HEK293T (cell line): ENCODE measurements around the gene RNF214.

Experiments used
- CTCF ChIA-PET: fragments of 350-600 bp; formaldehyde crosslinking; extraction: SDS; loops from one replicate; lab custom pipeline; 2021; ENCODE audit warnings: antibody characterized with exemption, inconsistent platforms; lab: Yijun Ruan, JAX
- POLR2A ChIA-PET: fragments of 350-600 bp; formaldehyde crosslinking; extraction: SDS; loops from one replicate; lab custom pipeline; 2020; ENCODE audit warnings: antibody characterized with exemption, inconsistent platforms; lab: Yijun Ruan, JAX
- DNase-seq: peaks from one replicate; pipeline ENCODE4 v3.0.0; 2012; ENCODE audit warnings: mixed read lengths; ENCODE audit errors: extremely low spot score
- ARNT ChIP-seq: fragments of 450-650 bp; IDR thresholded peaks from 2 replicates; pipeline ENCODE4 v1.6.1; 2017; ENCODE audit warnings: mild to moderate bottlenecking
- BHLHE40 ChIP-seq: fragments of 450-650 bp; IDR thresholded peaks from 2 replicates; pipeline ENCODE4 v1.6.1; 2016; ENCODE audit warnings: mild to moderate bottlenecking, moderate library complexity, borderline replicate concordance
- CTBP1 ChIP-seq: fragments of 450-650 bp; IDR thresholded peaks from 2 replicates; pipeline ENCODE4 v1.6.1; 2016; ENCODE audit warnings: borderline replicate concordance
- ELF4 ChIP-seq: fragments of 450-650 bp; IDR thresholded peaks from 2 replicates; pipeline ENCODE4 v1.6.1; 2017; ENCODE audit warnings: antibody characterized with exemption
- FOXA1 ChIP-seq: fragments of 450-650 bp; IDR thresholded peaks from 2 replicates; pipeline ENCODE4 v1.6.1; 2016; ENCODE audit warnings: mild to moderate bottlenecking
- FOXK2 ChIP-seq: fragments of 450-650 bp; IDR thresholded peaks from 2 replicates; pipeline ENCODE4 v1.6.1; 2016; ENCODE audit warnings: mild to moderate bottlenecking
- FOXM1 ChIP-seq: fragments of 450-650 bp; IDR thresholded peaks from 2 replicates; pipeline ENCODE4 v1.6.1; 2017; ENCODE audit warnings: mild to moderate bottlenecking, borderline replicate concordance
- HDGF ChIP-seq: fragments of 450-650 bp; IDR thresholded peaks from 2 replicates; pipeline ENCODE4 v1.6.1; 2017; ENCODE audit warnings: antibody characterized with exemption, borderline replicate concordance
- L3MBTL2 ChIP-seq: fragments of 450-650 bp; conservative IDR thresholded peaks from 2 replicates; pipeline ENCODE4 v1.6.1; 2016; ENCODE audit warnings: mild to moderate bottlenecking
- LEF1 ChIP-seq: fragments of 450-650 bp; IDR thresholded peaks from 2 replicates; pipeline ENCODE4 v1.6.1; 2017; ENCODE audit warnings: mild to moderate bottlenecking, borderline replicate concordance
- NFRKB ChIP-seq: fragments of 450-650 bp; IDR thresholded peaks from 2 replicates; pipeline ENCODE4 v1.6.1; 2016; ENCODE audit warnings: mild to moderate bottlenecking, moderate library complexity
- SP1 ChIP-seq: fragments of 450-650 bp; IDR thresholded peaks from 2 replicates; pipeline ENCODE4 v1.6.1; 2017
- SUZ12 ChIP-seq: fragments of 450-650 bp; IDR thresholded peaks from 2 replicates; pipeline ENCODE4 v1.6.1; 2016; ENCODE audit warnings: mild to moderate bottlenecking
- TARDBP ChIP-seq: fragments of 450-650 bp; IDR thresholded peaks from 2 replicates; pipeline ENCODE4 v1.6.1; 2016
- ZNF384 ChIP-seq: fragments of 450-650 bp; IDR thresholded peaks from 2 replicates; pipeline ENCODE4 v1.6.1; 2016
- TF ChIP-seq, protein P1 (sequence below): fragments of 450-650 bp; IDR thresholded peaks from 2 replicates; pipeline ENCODE4 v1.6.1; 2016

The RNF214 gene

DNA sequence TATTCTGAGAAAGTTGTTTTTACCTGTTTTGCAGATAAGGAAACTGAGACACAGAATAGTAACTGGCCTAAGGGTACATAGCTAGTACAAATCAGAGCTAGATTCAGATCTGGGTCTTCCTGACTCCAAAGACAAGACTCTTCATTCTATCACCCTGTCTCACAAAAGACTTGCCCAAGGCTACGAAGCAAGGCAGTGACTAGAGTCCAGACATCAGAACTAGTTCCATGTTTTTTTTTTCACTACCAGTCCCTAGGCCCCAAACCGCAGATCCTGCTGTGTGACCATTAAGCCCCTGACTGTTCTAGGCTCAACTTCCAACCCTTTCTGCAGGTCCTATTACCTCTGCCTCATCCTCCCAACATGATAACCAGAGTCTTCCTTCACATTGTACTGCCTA lies 60.1 kb downstream of the RNF214 start:
- ChIA-PET POLR2A (no interaction called here), CTCF (no interaction called here)
- TF ChIP-seq LEF1 = no peak
- TF ChIP-seq FOXK2 = no peak
- no peak for TF ChIP-seq HDGF
- TF ChIP-seq FOXM1 = no peak
- TF ChIP-seq TARDBP = no peak
- no peak for TF ChIP-seq SP1
- TF ChIP-seq FOXA1 = no peak
- TF ChIP-seq NFRKB = no peak
- TF ChIP-seq ARNT = no peak
- TF ChIP-seq BHLHE40 = no peak
- TF ChIP-seq SUZ12 = no peak
- TF ChIP-seq, protein P1, sequence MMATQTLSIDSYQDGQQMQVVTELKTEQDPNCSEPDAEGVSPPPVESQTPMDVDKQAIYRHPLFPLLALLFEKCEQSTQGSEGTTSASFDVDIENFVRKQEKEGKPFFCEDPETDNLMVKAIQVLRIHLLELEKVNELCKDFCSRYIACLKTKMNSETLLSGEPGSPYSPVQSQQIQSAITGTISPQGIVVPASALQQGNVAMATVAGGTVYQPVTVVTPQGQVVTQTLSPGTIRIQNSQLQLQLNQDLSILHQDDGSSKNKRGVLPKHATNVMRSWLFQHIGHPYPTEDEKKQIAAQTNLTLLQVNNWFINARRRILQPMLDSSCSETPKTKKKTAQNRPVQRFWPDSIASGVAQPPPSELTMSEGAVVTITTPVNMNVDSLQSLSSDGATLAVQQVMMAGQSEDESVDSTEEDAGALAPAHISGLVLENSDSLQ = no peak
- no peak for TF ChIP-seq CTBP1
- TF ChIP-seq ZNF384 = no peak
- TF ChIP-seq L3MBTL2 = no peak
- no peak for TF ChIP-seq ELF4
- no peak for DNase-seq

DNA sequence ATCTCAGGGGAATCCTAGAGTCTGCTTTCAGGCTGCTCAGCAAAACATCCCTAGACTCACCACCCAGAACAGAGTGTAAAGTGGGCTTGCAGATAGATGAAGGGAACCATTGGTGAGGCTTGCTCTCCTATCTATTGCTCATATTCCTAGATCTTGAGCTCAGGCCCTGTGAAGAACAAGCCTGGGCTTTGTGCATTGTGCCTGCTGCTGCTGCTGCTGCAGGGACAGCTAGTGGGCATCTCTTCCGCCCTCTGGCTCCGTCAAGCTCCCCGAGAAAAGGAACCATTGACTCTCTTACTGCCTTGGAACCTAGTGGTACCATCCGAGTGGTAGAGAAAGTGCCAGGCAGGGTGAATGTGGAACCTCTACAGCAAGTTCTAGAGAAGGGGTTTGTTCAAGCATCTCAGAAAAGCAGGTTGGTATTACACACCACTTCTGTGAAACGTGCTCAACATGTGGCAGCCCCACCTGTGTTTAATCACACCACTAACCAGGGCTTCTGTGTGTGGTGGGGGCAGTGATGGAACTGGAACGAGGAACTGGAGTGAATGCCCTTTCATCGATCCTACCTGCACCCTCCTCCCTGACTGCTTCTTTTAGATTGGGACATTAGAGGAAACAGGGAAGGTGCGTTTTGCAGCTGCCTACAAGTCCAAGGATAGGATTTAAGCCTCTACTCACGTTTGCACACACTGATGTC lies 63.1 kb downstream of the RNF214 start:
- no peak for TF ChIP-seq ELF4
- TF ChIP-seq BHLHE40 = no peak
- no peak for TF ChIP-seq FOXK2
- TF ChIP-seq FOXA1 = no peak
- no peak for TF ChIP-seq SUZ12
- no peak for TF ChIP-seq SP1
- TF ChIP-seq, protein P1 = no peak
- TF ChIP-seq ZNF384 = no peak
- TF ChIP-seq FOXM1 = no peak
- TF ChIP-seq CTBP1 = no peak
- TF ChIP-seq TARDBP = no peak
- no peak for TF ChIP-seq HDGF
- TF ChIP-seq ARNT = no peak
- no peak for TF ChIP-seq NFRKB
- no peak for TF ChIP-seq L3MBTL2
- TF ChIP-seq LEF1 = no peak
- ChIA-PET CTCF (interaction anchor here (1.0 kb wide), 1 partner anchor 20 kb away, joined by 3 read pairs; the partner anchor contains the start of gene BACE1), POLR2A (interaction anchor here (0.9 to 1.0 kb wide), 2 partner anchors 10 to 11 kb away, joined by 3 read pairs; no protein-coding TSS in a partner anchor)
- DNase-seq = no peak

DNA sequence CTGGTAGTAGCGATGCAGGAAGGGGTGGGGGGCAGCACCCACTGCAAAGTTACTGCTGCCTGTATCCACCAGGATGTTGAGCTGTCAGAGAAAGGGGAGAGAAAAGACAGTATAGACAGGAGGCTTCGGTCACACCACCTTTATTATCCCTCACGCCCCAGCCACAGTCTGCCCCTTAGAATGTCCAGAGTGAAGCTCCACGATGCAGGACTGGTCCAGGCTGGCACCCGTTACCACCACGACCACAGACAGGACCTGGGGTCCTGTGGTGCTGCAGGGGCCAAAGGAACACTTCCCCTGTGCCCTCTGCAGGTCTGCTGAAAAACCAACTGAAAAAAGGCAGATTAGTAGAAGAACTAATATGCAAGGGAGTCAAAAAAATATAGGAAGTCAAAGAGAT lies 64.4 kb downstream of the RNF214 start:
- TF ChIP-seq SUZ12 = no peak
- TF ChIP-seq, protein P1 = no peak
- TF ChIP-seq FOXA1 = no peak
- no peak for TF ChIP-seq SP1
- TF ChIP-seq FOXK2 = no peak
- no peak for TF ChIP-seq ARNT
- TF ChIP-seq LEF1 = no peak
- POLR2A ChIA-PET = interaction anchor here (0.8 to 1.0 kb wide), 3 partner anchors 10 to 153 kb away, joined by 3 read pairs; partner anchors contain the start of gene BACE1
- CTCF ChIA-PET = no interaction called here
- DNase-seq = no peak

DNA sequence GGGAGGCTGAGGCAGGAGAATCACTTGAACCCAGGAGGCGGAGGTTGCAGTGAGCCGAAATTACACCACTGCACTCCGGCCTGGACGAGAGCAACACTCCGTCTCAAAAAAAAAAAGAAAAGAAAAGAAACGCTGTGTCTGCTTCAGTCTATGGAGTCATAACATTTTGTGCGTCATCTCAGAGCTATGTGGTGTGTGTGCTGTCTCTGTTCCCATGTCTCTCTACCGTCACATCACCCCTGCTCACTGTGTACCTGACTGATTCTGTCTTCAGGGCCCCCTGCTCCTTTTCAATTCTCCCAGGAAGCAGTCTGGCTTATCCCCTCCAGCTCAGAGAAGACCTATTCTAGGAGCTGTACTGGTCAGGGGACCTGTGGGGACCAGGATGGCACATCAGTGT lies 65.7 kb downstream of the RNF214 start:
- CTCF ChIA-PET = no interaction called here
- TF ChIP-seq TARDBP (no peak), BHLHE40 (no peak), SUZ12 (no peak), CTBP1 (no peak), FOXK2 (no peak), ARNT (no peak), SP1 (no peak)
- TF ChIP-seq, protein P1 = no peak
- DNase-seq = no peak
- POLR2A ChIA-PET = no interaction called here

DNA sequence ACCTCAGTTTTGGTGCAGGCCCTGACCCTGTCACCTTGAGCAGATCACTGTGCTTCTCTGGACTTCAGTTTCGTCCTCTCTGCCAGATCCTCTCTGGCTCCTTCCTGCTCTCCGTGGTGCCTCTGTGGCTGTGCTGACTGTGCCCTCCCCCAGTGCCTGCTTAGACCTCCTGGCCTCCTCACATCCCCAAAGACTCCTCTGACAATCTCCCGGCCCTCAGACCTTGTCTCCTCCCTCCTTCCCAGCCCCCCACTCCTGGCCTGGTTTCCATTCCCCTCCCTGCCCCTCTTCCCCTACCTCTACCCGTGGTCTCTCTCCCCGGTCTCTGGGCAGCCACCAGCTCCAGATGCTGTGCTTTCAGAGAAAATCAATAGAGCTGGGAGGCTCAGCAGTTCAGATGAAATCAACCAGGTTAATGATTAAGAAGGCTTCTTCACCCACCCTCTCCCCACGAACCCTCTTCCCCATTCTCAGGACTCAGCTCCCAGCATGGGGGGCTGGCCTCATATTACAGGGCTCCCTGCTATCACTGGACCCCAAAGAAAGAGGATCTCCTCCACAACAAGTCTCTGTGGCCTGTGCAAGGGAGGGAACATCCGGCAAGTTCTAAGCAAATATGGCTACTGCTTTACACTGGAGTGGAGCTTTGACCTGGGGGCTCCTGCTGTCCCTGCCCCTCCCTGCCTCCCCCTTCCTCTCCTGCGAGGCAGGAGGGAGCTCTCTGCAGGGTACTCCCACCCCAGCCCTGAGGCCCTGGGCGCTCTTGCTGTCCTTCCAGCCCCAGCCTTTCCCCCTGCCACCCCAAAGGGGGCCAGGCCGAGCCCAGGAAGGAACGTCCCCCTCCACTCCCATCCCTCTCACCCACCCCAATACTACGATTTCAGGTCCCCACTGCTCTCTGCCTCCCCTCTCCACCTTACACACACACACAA lies 67.1 kb downstream of the RNF214 start:
- TF ChIP-seq FOXA1 (no peak), ELF4 (no peak), FOXM1 (no peak), TARDBP (no peak), LEF1 (no peak), SP1 (no peak), ARNT (no peak), NFRKB (no peak), ZNF384 (no peak), SUZ12 (no peak), BHLHE40 (no peak)
- DNase-seq = no peak
- ChIA-PET POLR2A (no interaction called here), CTCF (no interaction called here)
